T-helper 2 cell treated with Interferon-gamma antibody and Interleukin-4, amounts not matched to agents 100 ng/mL and 5 ng/mL, for 36 hours (primary cell): ENCODE data around the gene ARHGEF26. TPM values are rescaled to one million over a fixed set of nuclear protein-coding genes. Genes with fewer than 3 reads are reported as not detected.

Experiments
- intact Hi-C: fragments of 100-400 bp; cut with micrococcal nuclease; formaldehyde crosslinking; loops from one replicate; pipeline ENCODE4 v1.15.1; 2023
- total RNA-seq: library from RNA; stranded (reverse); gene quantifications from 2 replicates; pipeline ENCODE4 v1.2.3, GENCODE V29; 2022

ARHGEF26 gene
- total RNA-seq, 1 donor from 2014 or later: 0.09 TPM

GRCh38 chr3:154149286-154149685 lies 28.1 kb downstream of the ARHGEF26 start:
- intact Hi-C loops: no loop called here

GRCh38 chr3:154151969-154152368 lies 30.8 kb downstream of the ARHGEF26 start:
- intact Hi-C loops: no loop called here

- intact Hi-C loops: no loop called here
These were observed 31.6 kb downstream of the ARHGEF26 start for GRCh38 chr3:154152741-154153140.

- intact Hi-C loops: no loop called here
These were observed 35.3 kb downstream of the ARHGEF26 start for GRCh38 chr3:154156530-154156929.

- intact Hi-C loops: no loop called here
These were observed 40.6 kb downstream of the ARHGEF26 start for GRCh38 chr3:154161806-154162205.

GRCh38 chr3:154164387-154164786 lies 43.2 kb downstream of the ARHGEF26 start:
- intact Hi-C loops: no loop called here

- intact Hi-C loops: no loop called here
These were observed 48.0 kb downstream of the ARHGEF26 start for GRCh38 chr3:154168998-154169795.

GRCh38 chr3:154169796-154170110 lies 48.6 kb downstream of the ARHGEF26 start:
- intact Hi-C loops: no loop called here

- intact Hi-C loops: no loop called here
These were observed 49.1 kb downstream of the ARHGEF26 start for GRCh38 chr3:154170300-154170699.

GRCh38 chr3:154175041-154175440 lies 53.9 kb downstream of the ARHGEF26 start:
- intact Hi-C loops: no loop called here

- intact Hi-C loops: no loop called here
These were observed 54.8 kb downstream of the ARHGEF26 start for GRCh38 chr3:154176036-154176435.

- intact Hi-C loops: no loop called here
These were observed 56.2 kb downstream of the ARHGEF26 start for GRCh38 chr3:154177406-154177805.

- intact Hi-C loops: no loop called here
These were observed 57.0 kb downstream of the ARHGEF26 start for GRCh38 chr3:154178172-154178571.

- intact Hi-C loops: no loop called here
These were observed 59.9 kb downstream of the ARHGEF26 start for GRCh38 chr3:154180836-154181691.

- intact Hi-C loops: no loop called here
These were observed 61.2 kb downstream of the ARHGEF26 start for GRCh38 chr3:154182322-154182922.

- intact Hi-C loops: no loop called here
These were observed 61.8 kb downstream of the ARHGEF26 start for GRCh38 chr3:154182975-154183374.

GRCh38 chr3:154184582-154184981 lies 63.4 kb downstream of the ARHGEF26 start:
- intact Hi-C loops: no loop called here

- intact Hi-C loops: no loop called here
These were observed 67.2 kb downstream of the ARHGEF26 start for GRCh38 chr3:154188437-154188836.

- intact Hi-C loops: no loop called here
These were observed 67.7 kb downstream of the ARHGEF26 start for GRCh38 chr3:154188846-154189245.

GRCh38 chr3:154191520-154191919 lies 70.3 kb downstream of the ARHGEF26 start:
- intact Hi-C loops: no loop called here

- intact Hi-C loops: no loop called here
These were observed 71.0 kb downstream of the ARHGEF26 start for GRCh38 chr3:154192225-154192624.

GRCh38 chr3:154193000-154193615 lies 71.9 kb downstream of the ARHGEF26 start:
- intact Hi-C loops: no loop called here
